NCI-H526 treated with DMSO at 0.1 percent for 48 hours (cell line): Measurements from ENCODE around the gene MT2A.
A peak's percentile ranks its signal among the peaks of the same experiment; 100 is the strongest.
"Not testable (repeated sequence)": the region's sequence is repeated elsewhere in the genome, so short reads cannot be mapped to it uniquely, and the experiment has no call there.

Experiments used
- DNase-seq: peaks from one replicate; lab custom pipeline; 2025; lab: John Stamatoyannopoulos, UW

The MT2A gene

DNA sequence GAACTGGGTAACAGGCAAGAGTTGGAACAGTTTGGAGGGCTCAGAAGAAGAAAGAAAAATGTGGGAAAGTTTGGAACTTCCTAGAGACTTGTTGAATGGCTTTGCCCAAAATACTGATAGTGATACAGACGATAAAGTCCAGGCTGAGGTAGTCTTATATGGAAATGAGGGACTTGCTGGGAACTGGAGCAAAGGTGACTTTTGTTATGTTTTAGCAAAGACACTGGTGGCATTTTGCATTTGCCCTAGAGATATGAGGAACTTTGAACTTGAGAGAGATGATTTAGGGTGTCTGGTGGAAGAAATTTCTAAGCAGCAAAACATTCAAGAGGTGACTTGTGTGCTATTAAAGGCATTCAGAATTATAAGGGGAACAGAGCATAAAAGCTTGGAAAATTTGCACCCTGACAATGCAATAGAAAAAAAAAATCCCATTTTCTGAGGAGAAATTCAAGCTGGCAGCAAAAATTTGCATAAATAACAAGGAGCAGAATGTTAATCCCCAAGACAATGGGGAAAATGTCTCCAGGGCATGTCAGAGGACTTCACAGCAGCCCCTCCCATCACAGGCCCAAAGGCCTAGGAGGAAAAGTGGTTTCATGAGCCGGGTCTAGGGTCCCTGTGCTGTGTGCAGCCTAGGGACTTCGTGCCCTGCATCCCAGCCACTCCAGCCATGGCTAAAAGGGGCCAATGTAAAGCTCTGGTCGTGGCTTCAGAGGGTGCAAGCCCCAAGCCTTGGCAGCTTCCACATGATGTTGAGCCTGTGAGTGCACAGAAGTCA, 13.5 kb downstream of the MT2A start:
- DNase-seq = not testable (repeated sequence)

DNA sequence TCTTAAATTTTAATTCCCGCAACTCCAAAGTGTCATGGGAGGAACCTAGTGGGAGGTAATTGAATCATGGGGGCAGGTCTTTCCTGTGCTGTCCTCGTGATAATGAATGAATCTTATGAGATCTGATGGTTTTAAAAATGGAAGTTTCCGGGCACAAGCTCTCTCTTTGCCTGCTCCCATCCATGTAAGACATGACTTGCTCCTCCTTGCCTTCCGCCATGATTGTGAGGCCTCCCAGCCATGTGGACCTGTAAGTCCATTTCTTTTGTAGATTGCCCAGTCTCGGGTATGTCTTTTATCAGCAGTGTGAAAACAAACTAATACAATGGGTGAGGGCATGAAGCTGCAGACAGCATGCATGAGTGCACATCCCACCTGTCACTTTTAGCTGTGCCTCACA, 14.8 kb downstream of the MT2A start:
- DNase-seq = not testable (repeated sequence)

- no peak for DNase-seq
Measured at GRCh38 chr16:56623637-56624036, 15.3 kb downstream of the MT2A start.

DNA sequence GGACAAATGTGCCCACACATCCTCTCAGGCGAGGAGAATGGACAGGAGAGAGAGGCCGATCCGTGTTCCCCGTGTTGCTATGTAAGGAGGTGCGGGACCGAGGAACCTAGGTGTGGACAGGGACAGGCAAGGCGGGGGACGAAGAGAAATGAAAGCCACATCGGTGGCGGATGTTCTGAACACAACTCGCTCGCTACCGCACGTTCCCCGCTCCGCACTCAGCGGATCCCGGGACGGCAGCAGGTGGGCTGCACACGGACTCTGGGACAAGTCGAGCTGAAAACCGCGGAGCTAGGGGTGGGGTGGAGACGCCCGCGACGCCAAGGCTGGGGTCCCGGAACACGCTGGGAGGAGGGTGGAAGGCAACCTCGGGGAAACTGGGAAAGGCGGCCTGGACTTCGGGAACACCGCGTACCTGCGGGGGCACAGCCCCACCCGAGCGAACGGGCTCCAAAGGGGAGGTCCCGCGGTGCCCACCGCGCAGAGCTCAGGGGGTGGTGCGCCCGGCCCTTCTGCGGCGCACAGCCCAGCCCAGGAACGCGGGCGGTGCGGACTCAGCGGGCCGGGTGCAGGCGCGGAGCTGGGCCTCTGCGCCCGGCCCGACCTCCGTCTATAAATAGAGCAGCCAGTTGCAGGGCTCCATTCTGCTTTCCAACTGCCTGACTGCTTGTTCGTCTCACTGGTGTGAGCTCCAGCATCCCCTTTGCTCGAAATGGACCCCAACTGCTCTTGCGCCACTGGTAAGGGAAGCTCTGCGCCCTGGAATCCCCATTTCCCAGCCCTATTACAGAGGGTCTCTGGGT, 17.0 kb downstream of the MT2A start, which contains the start of gene MT1E:
Gene MT1E, plus strand, starts transcription at position 642 of the 803 bp plus-strand sequence. Its CDS starts 71 bp downstream, at position 713.
- peak; percentile 57 for DNase-seq

DNA sequence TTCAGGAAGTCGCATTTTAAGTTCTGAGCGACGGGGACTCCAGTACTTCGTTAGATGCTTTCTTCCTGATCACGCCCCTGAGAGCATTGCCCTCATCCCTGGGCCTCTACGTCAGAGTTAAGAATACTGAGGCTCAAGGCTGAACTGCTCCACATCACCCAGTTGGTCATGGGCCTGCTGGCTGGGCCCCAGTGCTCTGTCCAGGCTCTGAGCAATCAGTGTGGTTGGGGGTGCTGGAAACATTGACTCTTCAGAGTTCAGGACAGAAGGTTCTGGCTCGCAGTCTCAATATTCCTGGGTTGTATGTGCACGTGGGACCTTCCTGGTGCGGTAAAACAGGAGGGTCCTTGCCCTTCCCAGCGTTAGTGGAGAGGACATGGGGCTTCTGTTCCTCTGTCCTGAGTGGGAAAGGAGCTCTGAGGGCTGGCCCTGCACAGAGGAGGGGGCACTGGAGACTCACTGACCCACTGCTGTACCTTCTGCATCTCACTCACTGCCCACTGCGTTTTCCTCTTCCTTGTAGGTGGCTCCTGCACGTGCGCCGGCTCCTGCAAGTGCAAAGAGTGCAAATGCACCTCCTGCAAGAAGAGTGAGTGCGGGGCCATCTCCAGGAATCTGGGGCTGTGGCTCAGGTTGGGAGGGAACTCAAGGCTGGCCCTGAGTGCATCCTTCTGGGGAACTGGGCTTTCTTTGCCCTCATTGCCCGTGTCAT, 17.7 kb downstream of the MT2A start:
- peak; percentile 47 for DNase-seq

- DNase-seq = no peak
Measured at GRCh38 chr16:56626685-56627084, 18.3 kb downstream of the MT2A start.

- DNase-seq = no peak
Measured at GRCh38 chr16:56628486-56629350, 20.3 kb downstream of the MT2A start.

DNA sequence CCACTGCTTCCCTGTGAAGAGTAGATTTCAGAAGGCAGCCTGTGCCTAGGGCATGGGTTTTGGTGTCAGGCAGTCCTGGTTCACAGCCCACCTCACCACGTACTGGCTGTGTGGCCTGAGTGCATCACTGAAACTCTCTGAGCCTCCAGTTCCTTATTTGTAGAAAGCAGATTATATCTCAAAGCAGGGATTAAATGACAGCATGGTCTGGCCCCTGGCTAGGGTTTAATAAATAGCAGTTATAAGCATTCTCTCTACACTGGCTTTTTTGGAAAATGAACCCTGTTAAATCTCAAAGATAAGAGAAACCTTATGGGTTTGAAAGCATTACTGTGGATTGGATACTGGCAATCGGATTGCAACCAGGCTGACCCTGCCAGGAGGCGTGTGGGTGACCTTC, 21.1 kb downstream of the MT2A start:
- no peak for DNase-seq

- DNase-seq = no peak
Measured at GRCh38 chr16:56630134-56630533, 21.8 kb downstream of the MT2A start.

DNA sequence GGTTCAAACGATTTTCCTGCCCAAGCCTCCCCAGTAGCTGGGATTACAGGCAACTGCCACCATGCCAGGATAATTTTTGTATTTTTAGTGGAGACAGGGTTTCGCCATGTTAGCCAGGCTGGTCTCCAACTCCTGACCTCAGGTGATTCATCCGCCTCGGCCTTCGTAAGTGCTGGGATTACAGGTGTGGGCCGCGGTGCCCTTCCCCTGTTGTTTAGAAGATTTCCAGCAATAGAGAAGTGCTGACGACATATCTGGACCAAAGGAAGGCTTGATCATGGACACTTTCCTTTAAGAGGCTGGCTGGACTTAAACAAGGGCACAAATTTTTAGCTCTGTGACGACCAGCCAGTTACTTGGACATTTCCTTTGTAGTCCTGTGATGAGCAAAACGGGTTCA, 22.8 kb downstream of the MT2A start:
- no peak for DNase-seq

DNA sequence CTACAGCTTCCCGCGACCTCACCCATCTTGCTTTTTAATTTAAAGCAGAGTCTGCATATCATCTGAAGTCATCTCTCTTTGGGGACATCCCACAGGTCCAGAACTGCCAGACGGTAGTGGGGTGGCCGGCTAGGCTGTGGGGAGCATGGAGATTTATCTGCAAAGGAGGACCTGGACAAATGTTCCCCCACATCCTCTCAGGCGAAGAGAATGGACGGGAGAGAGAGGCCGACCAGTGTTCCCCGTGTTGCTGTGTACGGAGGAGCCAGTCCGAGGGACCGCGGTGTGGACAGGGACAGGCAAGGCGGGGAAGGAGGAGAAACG, 23.4 kb downstream of the MT2A start:
- DNase-seq = no peak

DNA sequence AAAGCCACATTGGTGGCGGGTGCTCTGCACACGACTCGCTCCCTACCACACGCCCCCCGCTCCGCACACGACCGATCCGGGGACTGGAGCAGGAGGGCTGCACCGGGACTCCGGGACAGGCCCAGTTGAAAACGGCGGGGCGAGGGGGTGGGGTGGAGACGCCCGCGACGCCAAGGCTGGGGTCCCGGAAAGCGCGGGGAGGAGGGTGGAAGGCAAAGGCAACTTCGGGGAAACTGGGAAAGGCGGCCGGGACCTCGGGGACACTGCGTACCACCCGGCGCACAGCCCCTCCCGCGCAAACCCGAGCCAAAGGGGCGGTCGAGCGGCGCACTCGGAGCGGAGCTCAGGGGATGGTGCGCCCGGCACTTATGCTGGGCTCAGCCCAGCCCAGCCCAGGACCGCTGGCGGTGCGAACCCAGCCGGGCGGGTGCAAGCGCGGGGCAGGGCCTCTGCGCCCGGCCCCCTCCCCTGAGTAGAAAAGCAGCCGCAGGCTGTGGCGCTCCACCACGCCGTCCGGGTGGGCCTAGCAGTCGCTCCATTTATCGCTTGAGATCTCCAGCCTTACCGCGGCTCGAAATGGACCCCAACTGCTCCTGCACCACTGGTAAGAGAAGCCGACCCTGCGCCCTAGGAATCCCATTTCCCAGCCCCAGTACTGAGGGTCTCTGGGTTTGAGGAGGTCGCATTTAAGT, 23.9 kb downstream of the MT2A start, which contains the start of gene MT1M:
Gene MT1M, plus strand, starts transcription at position 504 of the 692 bp plus-strand sequence. Its CDS starts 73 bp downstream, at position 577.
- DNase-seq = no peak

DNA sequence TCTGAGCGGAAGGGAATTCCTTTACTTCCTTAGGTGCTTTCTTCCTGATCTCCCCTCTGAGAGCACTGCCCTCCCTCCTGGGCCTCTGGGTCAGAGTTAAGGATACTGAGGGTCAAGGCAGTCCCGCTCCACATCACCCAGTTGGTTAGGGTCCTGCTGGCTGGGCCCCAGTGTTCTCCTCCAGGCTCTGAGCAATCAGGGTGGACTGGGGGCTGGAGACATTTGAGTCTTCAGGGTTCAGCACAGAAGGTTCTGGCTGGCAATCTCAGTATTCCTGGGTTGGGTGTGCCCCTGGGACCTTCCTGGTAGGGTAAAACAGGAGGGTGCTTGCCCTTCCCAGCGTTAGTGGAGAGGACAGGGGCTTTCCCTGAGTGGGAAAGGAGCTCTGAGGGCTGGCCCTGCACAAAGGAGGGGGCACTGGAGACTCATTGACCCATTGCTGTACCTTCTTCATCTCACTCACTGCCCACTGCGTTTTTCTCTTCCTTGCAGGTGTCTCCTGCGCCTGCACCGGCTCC, 24.5 kb downstream of the MT2A start:
- no peak for DNase-seq

GRCh38 chr16:56633535-56633934, 25.2 kb downstream of the MT2A start:
- no peak for DNase-seq

DNA sequence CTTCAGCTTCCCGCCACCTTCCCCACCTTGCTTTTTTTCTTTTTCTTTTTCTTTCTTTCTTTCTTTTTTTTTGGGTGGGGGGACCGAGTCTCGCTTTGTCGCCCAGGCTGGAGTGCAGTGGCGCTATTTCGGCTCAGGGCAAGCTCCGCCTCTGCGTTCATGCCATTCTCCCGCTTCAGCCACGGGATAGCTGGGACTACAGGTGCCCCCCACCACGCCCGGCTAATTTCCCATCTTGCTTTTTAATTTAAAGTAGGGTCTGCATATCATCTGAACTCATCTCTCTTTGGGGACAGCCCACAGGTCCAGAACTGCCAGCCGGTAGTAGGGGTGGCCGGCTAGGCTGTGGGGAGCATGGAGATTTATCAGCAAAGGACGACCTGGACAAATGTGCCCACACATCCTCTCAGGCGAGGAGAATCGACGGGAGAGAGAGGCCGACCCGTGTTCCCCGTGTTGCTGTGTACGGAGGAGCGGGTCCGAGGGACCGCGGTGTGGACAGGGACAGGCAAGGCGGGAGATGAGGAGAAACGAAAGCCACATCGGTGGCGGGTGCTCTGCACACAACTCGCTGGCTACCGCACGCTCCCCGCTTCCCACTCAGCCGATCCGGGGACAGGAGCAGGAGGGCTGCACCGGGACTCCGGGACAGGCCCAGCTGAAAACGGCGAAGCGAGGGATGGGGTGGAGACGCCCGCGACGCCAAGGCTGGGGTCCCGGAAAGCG, 26.5 kb downstream of the MT2A start:
- no peak for DNase-seq

GRCh38 chr16:56635441-56635967, 27.1 kb downstream of the MT2A start:
- no peak for DNase-seq

DNA sequence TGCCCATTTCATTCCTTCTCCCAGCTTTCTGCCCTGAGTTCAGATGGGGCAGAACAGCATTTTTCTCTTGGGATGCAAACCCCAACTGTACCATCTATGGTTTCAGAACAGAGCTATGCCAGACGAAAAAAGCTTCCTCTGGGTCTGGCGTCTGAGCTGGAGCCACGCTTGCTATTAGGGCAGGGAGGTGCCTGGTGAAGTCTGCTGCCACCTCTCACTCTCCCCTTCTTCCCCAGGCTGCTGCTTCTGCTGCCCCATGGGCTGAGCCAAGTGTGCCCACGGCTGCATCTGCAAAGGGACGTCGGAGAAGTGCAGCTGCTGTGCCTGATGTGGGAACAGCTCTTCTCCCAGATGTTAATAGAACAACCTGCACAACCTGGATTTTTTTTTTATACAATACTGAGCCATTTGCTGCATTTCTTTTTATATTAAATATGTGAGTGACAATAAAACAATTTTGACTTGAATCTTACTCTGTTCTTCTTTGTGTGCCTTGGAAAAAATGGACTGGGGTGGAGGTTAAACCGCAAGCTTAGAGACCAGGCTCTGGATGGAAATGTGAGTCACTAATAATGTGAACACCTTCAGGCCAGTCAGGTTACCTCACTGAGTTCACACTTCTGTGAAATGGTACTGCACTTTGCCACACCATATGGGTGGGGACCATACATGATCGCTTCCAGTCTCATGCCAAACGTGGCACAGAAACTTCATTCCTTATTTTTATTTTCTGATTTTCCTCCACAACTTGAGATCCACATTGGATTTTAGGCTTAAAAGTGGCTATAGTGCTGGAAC, 28.4 kb downstream of the MT2A start:
- no peak for DNase-seq

DNA sequence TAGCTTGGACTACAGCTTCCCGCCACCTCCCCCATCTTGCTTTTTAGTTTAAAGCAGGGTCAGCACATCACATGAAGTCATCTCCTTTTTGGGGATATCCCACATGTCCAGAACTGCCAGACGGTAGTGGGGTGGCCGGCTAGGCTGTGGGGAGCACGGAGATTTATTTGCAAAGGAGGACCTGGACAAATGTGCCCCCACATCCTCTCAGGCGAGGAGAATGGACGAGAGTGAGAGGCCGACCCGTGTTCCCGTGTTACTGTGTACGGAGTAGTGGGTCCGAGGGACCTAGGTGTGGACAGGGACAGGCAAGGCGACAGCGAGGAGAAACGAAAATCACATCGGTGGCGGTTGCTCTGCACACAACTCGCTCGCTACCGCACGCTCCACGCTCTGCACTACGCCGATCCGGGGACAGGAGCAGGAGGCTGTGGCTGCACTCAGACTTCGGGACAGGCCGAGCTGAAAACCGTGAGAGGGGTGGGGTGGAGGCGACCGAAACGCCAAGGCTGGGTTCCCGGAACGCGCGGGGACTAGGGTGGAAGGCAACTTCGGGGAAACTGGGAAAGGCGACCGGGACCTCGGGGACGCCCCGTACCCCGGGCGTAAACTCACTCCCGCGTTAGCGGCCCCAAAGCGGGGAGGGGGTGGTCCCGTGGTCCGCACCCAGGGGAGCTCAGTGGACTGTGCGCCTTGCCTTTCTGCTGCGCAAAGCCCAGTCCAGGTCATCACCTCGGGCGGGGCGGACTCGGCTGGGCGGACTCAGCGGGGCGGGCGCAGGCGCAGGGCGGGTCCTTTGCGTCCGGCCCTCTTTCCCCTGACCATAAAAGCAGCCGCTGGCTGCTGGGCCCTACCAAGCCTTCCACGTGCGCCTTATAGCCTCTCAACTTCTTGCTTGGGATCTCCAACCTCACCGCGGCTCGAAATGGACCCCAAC, 29.7 kb downstream of the MT2A start, which contains the start of gene MT1A:
Gene MT1A, plus strand, starts transcription at position 853 of the 937 bp plus-strand sequence. Its CDS starts 73 bp downstream, at position 926.
- DNase-seq = no peak
